ENCODE measurements around the gene ASPHD1.
"Not testable (repeated sequence)": the region's sequence is repeated elsewhere in the genome, so short reads cannot be mapped to it uniquely, and the experiment has no call there.

The ASPHD1 gene

DNA sequence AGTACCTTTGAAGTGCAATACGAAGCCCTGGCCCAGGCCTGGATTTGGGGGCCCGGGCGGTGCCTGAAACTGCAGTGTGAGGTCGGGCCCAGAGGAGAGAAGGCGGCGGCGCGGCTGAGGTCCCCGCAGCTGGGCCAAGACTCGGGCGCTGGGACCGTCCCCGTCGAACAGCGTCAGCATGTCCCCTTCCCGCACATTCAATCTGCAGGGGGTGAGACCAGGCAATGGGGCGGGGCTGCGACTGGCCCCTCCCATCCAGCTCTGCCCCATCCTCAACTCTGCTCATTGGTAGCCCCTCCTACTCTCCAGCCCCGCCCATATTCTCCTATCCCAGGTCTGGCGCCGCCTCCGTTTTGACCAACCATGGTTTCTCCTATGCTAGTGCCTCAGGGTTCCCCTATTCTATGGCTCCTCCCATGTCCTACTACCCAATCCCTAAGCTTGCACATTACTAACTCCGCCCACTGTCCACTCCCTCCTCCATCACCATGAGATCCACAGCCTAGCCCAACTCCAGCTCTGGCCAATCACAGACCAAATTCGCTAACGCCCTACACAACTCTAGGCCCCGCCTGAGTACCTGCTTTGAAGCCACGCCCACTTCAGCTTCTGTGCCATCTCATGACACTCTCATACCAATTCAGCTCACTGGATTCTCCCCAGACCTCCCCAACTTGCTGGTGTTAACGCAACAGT, 22.9 kb upstream of the ASPHD1 start:
- DNase-seq (ENCODE audit: low read depth, low spot score), result no peak

DNA sequence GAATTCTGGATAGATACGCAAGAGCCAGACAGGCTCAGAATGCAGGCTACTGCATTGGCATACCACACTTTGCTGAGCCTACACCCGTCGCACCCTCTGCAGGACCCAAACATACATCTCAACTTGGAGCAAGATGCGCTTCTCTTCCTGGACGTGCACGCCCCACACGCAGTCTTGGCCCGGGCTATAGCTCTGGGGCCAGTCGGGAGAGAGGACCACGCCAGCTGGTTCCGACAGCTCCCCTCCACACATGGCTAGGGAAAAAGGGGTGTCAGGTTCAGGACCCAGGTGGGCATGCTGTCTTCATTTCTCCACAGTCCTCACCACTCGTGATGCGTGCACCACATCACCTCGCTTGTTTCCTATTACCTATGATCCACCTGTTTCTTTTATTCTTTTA, 22.1 kb upstream of the ASPHD1 start:
- DNase-seq (ENCODE audit: low read depth, low spot score), result no peak

- no peak for DNase-seq (ENCODE audit: low read depth, low spot score)
These were observed 19.2 kb upstream of the ASPHD1 start for GRCh38 chr16:29881050-29881449.

GRCh38 chr16:29883987-29884386, 16.3 kb upstream of the ASPHD1 start:
- no peak for DNase-seq (ENCODE audit: low read depth, low spot score)

GRCh38 chr16:29889372-29889771, 10.9 kb upstream of the ASPHD1 start:
- DNase-seq (ENCODE audit: low read depth, low spot score), result not testable (repeated sequence)

GRCh38 chr16:29891525-29892457, 8.5 kb upstream of the ASPHD1 start:
- DNase-seq (ENCODE audit: low read depth, low spot score), result no peak

- no peak for DNase-seq (ENCODE audit: low read depth, low spot score)
These were observed 7.9 kb upstream of the ASPHD1 start for GRCh38 chr16:29892458-29892813.

- DNase-seq (ENCODE audit: low read depth, low spot score), result no peak
These were observed 6.7 kb upstream of the ASPHD1 start for GRCh38 chr16:29893553-29893952.

DNA sequence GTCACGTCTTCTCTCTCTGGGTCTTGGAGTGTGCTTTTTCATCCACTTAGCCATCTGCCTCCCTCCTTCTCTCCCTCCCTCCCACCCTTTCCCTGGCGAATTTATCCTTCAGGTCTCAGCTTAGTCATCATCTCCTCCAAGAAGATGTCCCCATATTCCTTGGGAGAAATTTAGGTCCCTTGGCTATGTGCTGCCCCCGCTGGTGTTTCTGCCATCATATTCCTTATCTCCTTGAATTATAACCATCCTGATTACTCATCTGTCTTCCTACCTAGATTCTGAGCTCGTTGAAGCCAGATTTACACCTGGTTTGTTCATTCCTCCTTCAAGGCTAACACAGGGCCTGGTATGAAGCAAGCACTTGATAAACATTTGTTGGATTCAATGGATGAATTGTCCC, 5.9 kb upstream of the ASPHD1 start:
- no peak for DNase-seq (ENCODE audit: low read depth, low spot score)

DNA sequence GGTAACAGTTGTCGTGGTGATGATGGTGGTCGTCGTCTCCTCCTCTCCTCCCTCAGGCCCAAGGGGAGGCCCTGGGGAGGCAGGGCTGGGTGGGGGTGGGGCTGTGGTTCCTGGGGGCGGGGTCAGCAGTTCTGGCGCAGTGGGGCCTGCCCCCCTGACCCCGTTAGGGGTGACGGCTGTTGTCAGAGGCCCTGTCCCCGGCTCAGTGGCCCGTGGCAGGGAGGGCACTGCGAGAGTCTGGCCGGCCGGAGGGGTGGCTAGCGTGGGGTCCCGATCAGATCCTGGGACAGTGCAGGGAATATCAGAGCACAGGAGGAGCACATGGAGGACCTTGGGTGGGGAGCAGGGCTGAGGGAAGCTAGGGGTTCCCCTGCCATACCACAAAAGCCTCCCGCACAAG, 3.4 kb upstream of the ASPHD1 start:
- DNase-seq (ENCODE audit: low read depth, low spot score), result no peak

- DNase-seq (ENCODE audit: low read depth, low spot score), result no peak
These were observed 3.0 kb upstream of the ASPHD1 start for GRCh38 chr16:29897333-29897732.

DNA sequence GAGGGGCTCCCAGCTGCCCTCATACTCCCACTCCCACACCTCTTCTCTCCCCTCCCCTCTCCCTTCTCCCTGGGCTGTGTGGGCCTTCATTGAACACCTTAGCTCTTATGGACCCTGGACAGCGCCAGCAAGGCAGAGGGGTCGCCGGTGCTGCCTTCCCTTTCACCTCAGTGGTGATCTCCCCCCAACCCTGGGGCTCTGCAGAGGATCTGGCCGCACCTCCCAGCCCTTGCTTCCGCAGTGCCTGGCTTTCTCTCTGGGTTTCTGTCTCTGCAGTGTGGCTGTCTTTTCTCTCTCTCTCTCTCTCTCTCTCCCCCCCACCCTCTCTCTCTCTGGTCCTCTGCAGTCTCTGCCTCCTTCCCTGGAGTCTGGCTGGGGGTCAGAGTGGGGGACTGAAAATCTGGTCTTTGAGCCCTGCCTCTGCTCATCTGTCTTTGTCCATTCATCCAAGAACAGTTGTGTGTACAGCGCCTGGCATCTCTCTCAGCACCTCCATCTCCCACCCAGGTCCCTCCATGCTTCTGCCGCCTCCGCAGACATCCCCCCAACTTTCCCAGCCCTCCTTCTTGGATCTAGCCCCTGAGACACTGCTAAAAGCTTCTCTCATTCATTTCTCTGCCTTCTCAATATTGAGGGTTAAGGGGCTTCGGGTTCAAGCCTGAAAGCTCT, 2.0 kb upstream of the ASPHD1 start:
- DNase-seq (ENCODE audit: low read depth, low spot score), result no peak

DNA sequence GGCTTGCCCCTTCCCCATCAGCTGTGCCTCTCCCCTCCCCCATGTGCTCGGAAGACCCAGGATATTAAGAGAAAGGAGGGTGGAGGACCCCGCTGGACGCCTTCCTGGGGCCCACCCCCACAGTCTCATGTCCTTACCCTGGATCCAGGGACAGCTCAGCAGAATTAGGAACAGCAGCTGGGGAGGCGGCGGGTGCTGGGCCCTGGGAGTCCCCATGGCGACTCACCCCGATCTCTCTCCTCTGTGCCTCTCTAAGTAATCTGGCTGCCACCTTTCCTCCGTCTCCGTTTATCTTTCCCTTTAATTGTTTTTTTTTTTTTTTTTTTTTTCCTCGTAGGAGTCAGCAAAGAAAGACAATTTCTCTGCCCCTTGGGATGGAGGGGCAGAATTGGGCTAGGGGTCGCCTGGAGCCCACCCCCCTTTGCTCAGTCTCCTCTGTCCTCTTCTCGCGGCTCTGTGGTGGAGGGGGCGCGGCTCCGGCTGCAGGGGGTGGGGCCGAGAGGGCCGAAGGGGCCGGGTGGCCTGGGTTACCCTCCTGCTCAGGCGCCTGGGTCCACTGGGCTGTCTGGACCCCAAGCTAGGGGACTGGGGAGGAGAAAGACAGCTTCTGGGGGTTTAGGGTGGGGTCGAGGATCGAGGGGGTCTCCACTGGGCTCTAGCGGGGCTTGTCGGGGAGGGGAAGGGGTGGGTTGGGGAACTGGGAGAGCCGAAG, 1.3 kb upstream of the ASPHD1 start:
- DNase-seq (ENCODE audit: low read depth, low spot score), result no peak

DNA sequence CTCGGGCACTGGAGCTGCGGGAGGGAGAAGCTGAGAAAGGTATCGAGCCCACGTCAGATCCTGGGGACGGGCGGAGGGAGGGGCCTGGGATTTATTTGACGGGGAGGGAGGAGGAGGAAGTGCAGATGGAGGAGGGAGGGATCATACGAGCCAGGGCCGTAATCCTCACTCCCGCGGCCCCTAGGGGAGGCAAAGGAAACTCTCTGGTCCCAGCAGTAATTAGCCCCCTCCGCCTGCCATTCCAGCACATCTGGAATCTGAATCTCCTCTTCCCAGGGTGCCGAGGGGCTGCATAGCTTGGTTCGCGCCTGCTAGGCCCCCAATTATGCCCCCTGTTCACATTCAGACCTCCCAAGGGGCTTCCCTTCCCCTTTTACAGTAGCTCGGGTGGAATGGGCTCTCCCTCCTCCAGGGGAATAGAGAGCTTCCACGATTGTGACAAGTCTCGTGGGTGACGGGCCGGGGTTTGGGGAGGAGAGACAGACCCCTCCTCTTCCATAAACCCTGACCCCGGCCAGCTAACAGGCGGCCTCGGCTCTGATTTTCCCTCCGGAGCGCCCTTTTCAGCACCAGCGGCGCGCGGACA, 679 bp upstream of the ASPHD1 start, which contains the start of gene SEZ6L2:
Gene SEZ6L2, minus strand, starts transcription at position 35 of the 586 bp plus-strand sequence. CDS start 531 bp downstream, outside the sequence.
- no peak for DNase-seq (ENCODE audit: low read depth, low spot score)

GRCh38 chr16:29900888-29901606, 759 bp downstream of the ASPHD1 start:
- no peak for DNase-seq (ENCODE audit: low read depth, low spot score)

DNA sequence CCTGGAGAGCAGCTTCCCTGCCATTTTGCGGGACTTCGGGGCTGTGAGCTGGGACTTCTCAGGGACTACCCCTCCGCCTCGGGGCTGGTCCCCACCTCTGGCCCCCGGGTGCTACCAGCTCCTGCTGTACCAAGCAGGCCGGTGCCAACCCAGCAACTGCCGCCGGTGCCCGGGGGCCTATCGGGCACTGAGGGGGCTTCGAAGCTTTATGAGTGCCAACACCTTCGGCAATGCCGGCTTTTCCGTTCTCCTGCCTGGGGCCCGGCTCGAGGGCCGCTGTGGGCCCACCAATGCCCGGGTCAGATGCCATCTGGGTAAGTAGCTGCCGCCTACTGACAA, 1.3 kb downstream of the ASPHD1 start:
- DNase-seq (ENCODE audit: low read depth, low spot score), result no peak

DNA sequence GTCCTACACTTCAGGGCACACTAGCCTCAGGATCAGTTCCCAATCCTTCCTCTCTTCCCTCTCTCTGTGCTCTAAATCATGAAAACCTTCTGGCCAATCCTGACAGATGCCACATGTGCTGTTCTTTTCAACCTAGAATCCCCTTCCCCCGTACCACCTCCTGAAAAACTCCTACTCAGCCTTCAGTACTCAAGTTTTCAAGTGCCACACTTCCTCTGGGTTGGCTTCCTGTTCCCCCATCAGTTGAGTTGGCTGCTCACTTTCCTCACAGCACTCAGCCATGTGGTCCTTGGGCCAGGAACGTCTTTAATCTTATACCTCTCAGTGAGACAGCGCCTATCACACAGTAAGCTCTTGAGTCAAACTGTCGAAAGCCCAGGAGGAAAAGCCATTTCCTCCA, 3.3 kb downstream of the ASPHD1 start:
- DNase-seq (ENCODE audit: low read depth, low spot score), result no peak

DNA sequence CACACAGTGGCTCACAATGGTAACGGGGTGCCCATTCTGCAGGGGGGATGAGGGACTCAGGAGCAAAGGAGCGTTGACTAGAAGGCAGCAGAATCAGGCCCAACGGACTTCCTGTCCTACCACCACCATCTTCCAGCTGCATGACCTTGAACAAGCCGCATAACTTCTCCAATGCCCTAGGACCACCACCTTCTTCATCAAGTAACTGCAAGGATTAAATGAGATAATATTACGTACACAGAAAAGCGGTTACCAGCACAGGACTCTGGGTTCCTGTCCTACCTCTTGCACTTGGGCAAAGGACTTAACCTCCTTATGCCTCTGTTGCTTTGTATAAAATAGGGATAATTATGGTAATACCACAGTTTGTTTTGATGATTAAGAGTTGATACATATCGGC, 4.7 kb downstream of the ASPHD1 start:
- DNase-seq (ENCODE audit: low read depth, low spot score), result no peak

DNA sequence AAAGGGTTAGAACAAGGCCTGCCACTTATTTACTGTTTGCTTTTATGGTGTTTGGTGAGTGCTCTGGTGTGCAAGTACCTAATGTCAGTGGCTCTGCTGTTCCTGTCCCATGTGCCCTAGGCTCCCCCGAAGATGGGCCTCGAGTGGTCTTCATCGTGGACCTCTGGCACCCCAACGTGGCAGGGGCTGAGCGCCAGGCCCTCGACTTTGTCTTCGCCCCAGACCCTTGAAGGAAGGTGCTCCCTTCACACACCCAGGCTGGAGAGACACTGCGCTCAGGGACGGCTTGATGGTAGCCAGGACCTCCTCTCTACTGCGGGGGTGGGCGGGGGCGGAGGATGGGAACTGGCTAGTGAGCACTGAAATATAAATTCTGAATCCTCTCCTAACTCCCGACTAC, 5.4 kb downstream of the ASPHD1 start:
- no peak for DNase-seq (ENCODE audit: low read depth, low spot score)

GRCh38 chr16:29906520-29907244, 6.4 kb downstream of the ASPHD1 start:
- DNase-seq (ENCODE audit: low read depth, low spot score), result no peak
